NK-92 treated with Interleukin-12 subunit alpha and Interleukin-12 subunit beta, amount 100 ng/mL, for 24 hours (cell line): ENCODE data around the gene CDH23.

Experiments used
- DNase-seq: peaks from one replicate; lab custom pipeline; 2025; lab: John Stamatoyannopoulos, UW

CDH23 gene

DNA sequence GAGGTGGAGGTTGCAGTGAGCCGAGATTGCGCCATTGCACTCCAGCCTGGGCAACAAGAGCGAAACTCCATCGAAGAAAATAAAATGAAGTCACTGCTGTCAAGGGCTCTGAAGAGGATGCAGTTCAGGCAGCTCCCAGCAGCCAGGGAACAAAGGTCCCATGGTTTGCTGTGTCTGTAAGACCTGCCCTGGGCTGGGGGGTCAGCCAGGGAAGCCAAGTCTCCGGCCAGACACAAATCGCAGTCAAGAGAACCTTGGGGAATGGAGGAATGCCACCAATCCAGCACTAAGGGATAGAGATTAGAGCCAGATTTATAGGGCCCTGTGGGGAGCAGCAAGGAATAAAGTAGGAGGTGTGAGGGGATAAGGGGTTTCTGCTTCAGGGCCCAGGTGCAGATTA, 405.5 kb downstream of the CDH23 start:
- no peak for DNase-seq

DNA sequence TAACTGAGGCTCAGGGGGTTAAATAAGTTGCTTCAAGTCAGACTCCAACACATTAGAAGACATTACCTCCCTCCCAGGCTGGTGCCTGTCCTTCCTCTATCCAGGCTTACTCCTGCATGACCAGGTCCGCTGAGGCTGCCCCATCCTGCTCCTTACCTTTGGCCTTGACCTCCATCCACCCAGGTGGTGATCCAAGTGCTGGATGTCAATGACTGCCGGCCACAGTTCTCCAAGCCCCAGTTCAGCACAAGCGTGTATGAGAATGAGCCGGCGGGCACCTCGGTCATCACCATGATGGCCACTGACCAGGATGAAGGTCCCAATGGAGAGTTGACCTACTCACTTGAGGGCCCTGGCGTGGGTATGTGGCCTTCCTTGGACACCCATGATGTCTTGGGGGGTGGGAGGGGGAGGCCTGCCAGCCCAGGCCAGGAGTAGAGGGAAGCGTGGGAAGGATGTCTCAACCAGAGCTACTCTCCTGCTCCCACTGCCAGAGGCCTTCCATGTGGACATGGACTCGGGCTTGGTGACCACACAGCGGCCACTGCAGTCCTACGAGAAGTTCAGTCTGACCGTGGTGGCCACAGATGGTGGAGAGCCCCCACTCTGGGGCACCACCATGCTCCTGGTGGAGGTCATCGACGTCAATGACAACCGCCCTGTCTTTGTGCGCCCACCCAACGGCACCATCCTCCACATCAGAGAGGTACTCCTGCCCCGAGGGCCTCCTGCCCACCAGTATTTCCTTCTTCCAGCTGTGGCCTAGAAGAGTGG, 406.2 kb downstream of the CDH23 start:
- DNase-seq = no peak

DNA sequence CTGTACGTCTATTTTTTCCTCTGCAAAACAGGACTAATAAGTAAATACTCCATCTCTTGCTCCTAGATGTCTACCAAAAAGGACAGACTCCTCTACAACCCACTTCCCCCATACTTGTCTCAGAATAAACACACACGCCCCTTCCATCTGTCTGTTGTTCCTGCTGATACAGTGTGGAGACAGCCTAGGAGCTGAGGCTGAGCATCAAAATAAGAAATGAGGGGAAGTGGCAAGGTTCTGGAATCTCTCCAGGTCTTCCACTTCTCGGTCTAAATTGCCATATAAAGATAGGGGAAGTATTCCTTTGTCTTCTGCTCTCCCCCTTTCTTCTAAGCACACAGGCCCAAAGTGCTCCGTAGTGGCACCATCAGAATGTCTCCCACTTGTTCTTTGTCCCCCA, 407.4 kb downstream of the CDH23 start:
- DNase-seq = no peak

DNA sequence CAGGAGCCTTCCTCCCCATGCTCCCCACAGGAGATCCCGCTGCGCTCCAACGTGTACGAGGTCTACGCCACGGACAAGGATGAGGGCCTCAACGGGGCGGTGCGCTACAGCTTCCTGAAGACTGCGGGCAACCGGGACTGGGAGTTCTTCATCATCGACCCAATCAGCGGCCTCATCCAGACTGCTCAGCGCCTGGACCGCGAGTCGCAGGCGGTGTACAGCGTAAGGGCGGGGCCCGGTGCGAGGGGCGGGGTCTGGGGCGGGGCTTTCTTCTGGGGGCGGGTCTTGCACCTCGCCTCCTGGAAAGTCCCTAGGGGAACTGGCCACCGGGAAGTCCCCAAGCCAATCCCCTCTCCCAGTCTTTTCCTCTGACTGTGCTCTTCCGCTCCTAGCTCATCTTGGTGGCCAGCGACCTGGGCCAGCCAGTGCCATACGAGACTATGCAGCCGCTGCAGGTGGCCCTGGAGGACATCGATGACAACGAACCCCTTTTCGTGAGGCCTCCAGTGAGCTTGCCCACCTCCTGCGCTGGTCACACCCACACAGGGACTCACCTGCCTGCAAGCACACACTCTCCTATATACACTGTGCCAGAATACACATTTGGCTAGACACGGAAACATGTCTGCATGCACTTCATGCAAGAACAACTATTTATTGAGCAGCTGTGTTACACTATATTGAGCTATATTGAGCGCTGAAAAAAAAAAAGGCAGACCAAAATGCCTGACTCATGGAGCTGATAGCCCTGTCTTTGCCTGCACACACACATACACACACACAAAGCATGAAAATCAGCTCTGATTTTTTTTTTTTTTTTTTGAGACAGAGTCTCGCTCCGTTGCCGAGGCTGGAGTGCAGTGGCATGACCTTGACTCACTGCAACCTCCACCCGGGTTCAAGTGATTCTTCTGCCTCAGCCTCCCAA, 409.3 kb downstream of the CDH23 start:
- no peak for DNase-seq

DNA sequence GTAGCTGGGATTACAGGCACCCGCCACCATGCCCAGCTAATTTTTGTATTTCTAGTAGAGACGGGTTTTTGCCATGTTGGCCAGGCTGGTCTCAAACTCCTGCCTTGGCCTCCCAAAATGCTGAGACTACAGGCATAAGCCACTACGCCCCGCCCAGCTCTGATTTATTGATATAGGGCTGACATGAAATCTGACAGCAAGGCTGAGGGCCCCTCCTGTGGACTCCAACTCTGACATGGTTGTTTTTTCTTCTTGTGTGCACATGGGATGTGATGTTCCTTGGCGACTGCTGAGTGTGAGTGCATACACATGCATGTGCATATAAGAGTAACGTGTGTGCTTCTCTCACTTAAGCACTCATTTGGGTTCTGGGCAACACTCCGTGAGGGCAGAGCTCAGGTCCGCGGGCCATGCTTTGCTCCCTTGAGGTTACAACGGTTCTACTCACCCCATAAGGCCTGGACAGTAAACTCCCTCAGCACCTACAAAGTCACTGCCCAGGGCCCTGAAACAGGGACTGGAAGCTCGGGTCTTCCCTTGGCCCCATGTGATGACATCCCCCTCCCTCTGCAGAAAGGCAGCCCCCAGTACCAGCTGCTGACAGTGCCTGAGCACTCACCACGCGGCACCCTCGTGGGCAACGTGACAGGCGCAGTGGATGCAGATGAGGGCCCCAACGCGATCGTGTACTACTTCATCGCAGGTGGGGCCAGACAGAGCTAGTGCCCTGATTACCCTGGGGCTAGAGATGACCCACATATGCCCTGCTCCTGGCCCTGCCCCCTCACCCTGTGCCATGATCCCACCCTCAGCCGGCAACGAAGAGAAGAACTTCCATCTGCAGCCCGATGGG, 410.2 kb downstream of the CDH23 start:
- no peak for DNase-seq

DNA sequence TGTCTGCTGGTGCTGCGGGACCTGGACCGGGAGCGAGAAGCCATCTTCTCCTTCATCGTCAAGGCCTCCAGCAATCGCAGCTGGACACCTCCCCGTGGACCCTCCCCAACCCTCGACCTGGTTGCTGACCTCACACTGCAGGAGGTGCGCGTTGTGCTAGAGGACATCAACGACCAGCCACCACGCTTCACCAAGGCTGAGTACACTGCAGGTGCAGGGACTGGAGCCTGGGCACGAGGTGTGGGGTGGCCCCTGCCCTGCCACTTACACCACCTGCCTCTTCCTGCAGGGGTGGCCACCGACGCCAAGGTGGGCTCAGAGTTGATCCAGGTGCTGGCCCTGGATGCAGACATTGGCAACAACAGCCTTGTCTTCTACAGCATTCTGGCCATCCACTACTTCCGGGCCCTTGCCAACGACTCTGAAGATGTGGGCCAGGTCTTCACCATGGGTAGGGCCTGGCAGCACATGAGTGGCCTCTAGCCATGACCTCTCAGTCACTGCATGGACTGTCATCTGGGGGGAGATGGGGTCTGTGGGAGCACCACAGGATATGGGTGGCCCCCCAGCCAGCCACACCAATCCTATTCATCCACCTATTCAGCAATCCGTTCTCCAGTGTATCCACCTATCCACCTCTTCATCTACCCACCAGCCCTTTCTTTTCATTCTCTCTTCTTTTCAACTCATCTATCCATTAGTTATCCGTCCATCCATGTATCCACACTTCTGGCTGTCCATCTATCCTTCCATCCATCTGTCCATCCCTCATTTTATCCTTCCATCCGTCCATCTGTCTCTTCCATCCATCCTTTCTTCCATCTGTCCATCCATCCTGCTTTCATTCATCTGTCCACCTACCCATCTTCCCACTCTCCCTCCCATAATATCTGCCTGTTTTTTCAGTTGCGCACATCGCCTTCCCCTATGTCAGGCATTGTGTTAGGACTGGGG, 411.1 kb downstream of the CDH23 start:
- DNase-seq = no peak

DNA sequence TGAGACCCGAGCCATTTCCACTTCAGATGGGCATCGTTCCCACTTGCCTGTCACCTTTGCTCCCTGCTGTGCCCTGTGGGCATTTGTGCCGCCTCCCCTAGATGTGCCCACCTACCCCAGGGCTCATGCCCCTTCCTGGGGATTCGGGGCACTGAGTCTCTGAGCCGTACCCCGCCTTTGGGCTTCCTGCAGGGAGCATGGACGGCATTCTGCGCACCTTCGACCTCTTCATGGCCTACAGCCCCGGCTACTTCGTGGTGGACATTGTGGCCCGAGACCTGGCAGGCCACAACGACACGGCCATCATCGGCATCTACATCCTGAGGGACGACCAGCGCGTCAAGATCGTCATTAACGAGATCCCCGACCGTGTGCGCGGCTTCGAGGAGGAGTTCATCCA, 412.9 kb downstream of the CDH23 start:
- no peak for DNase-seq

DNA sequence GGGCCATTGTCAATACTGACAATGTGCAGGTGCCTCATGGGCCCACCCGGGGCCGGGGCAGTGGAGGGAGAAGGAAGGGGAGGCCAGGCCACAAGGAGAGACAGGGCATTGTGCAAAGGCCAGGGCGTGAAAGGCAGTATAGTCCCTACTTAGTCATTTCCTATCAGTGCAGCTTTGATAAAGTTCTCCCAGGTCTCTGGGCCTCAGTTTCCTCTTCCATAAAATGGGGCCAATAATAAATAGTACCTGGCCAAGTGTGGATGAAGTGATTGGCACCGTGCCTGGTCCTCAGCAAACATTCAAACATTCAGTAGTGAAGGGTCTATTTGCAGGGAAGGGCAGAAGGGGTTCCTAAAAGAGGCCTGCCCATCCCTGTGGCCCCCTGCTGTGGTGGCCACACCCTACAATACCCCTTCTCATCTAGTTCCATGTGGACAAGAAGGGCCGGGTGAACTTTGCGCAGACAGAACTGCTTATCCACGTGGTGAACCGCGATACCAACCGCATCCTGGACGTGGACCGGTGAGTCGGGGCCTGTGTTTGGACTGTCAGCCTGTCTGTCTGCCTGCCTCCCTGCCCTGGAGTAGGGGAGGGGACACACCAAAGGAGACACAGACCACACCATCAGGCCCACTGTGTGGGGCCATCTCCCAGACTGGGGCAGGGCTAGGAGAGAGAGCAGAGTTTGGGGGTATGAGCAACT, 413.5 kb downstream of the CDH23 start:
- no peak for DNase-seq

DNA sequence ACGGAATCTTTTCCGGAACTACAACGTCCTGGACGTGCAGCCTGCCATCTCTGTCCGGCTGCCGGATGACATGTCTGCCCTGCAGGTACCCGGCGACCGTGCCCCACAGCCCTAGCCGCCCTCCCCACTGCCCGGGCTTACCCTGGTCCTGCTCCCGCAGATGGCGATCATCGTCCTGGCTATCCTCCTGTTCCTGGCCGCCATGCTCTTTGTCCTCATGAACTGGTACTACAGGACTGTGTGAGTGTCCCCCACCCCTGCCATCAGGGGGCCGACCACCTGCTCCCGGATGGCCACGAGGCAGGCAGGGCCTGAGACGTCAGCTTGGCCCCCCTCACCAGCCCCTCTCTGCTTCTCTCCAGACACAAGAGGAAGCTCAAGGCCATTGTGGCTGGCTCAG, 414.6 kb downstream of the CDH23 start:
- no peak for DNase-seq

DNA sequence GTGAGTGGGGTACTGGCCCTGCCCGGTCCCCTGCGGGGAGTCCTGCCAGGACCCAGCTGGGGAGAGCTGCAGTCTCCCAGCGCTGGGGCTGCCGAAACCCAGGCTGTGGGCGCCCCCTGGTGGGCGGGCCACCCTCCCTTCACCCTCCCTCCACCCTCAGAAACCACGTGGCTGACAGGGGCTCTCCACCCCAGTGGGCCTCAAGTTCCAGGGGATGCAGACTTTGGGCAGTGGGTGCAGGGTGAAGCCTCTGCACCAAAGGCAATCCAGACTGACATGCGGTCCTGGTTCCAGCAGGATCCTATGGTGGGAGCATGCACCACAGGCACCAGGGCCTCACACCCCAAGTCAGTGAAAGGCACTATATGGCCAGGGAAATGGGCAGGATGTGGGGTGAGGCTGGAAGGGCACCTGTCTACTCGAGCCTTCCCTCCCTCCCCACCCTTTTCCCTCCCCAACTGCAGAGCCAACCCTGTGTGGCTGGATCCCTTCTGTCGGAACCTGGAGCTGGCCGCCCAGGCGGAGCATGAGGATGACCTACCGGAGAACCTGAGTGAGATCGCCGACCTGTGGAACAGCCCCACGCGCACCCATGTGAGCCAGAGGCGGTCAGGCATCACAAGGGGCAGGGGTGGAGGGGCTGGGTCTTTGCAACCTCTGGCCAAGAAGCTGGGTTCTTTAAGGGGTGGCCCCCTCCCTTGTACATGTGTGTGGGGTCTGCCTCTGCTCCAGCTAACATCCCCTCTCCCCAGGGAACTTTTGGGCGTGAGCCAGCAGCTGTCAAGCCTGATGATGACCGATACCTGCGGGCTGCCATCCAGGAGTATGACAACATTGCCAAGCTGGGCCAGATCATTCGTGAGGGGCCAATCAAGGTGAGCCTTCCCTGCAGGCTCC, 415.5 kb downstream of the CDH23 start:
- peak; percentile 14 for DNase-seq

DNA sequence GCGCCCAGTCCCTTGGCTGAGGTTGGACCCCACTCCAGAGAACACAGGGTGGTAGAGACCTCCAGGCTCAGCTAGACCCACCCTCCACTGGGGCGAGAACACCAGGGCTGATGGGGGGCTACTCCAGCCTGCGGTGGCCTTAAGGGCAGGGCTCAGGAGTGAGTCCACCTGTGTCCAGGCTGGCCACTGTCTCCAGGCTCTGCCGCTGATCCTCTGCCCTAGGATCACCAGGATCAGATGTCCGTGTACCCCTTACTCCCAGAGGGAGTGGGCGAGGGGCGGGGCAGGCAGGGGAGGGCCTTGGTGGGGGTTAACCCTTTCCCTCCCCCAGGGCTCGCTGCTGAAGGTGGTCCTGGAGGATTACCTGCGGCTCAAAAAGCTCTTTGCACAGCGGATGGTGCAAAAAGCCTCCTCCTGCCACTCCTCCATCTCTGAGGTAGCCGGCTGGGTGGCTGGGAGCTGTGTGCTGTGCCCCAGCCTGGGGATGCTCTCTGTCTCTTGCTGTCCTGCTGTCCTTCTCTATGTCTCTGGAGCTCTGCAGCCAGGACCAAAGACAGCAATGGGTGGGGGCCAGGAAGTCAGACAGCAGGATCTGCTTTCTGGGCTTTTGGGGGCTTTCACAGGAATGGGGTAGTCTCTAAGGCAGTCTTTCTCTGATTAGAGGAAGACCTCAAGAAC, 416.3 kb downstream of the CDH23 start:
- DNase-seq = no peak

DNA sequence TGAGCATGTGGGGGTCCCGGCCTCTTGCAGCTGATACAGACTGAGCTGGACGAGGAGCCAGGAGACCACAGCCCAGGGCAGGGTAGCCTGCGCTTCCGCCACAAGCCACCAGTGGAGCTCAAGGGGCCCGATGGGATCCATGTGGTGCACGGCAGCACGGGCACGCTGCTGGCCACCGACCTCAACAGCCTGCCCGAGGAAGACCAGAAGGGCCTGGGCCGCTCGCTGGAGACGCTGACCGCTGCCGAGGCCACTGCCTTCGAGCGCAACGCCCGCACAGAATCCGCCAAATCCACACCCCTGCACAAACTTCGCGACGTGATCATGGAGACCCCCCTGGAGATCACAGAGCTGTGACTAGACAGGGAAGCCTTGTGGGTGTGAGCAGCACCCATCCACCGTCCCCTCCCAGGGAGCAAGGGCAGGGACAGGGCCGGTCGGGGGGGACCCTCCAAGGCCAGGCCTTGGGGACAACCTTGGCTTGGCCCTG, 418.2 kb downstream of the CDH23 start:
- DNase-seq = no peak

DNA sequence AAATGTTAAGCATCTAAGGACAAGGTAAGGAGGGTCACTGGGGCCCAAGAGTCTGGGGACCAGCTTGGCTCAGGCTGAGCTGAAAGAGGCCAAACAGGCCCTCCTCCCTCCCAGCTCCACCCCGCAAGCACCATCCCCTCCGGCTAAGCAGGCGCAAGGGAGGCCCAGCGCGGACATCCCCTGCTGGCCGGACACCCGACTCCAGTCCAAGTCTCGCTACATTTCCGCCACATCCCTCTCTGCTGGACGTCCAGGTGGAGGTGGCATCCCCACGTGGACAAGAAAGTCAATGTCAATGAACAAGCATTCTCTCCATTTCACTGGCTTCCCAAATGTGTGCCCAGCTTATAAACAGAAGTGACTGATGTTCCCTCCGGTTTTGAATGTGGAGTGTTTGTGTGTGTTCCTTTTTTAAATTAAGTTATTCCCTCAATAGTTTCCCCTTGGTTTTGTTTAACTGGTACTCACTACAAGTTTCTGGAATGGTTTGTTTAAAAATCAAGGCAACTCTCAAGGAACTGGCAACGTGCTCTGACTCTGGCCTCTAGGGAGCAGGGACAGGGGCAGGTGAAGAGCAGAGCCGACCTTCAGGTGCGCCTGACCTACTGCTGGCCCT, 418.9 kb downstream of the CDH23 start:
- DNase-seq = no peak

DNA sequence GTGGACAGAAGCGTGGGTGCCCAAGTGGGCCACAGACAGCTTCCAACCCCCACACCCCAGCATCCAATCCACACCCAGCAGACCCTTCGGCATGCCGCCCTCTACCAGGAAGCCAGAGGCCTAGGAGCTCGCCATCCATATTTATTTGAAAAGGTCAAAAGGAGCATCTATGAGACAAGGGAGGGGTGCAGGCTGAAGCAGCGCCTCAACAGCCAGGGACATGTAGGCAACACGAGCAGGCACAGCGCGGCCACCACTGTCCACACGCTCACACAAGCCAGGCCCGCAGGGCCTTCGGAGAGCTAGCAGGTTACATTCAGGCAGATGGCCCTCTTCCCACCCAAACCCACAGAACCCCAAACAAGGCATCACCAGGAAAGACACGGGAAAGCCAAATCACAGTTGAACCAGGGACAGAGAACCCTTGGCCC, 419.7 kb downstream of the CDH23 start:
- DNase-seq = no peak

DNA sequence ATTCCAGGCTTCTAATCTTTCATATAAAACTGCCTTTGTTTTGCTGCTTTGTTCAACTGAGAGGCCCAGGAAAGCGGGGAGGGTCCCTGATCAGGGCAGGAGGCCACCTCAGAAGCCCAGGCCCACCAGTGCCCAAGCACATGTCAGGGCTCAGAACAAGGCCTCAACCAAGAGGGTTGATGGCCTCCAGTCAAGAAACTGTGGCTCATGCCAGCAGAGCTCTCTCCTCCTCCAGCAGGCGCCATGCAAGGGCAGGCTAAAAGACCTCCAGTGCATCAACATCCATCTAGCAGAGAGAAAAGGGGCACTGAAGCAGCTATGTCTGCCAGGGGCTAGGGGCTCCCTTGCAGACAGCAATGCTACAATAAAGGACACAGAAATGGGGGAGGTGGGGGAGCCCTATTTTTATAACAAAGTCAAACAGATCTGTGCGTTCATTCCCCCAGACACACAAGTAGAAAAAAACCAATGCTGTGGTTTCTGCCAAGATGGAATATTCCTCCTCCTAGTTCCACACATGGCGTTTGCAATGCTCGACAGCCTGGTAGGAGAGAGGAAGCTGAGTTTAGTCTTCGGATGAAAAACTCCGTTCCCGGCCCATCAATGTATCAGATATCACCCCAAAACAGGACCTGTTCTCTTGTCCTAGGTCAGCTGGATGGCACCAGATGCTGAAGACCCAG, 420.4 kb downstream of the CDH23 start:
- DNase-seq = no peak

DNA sequence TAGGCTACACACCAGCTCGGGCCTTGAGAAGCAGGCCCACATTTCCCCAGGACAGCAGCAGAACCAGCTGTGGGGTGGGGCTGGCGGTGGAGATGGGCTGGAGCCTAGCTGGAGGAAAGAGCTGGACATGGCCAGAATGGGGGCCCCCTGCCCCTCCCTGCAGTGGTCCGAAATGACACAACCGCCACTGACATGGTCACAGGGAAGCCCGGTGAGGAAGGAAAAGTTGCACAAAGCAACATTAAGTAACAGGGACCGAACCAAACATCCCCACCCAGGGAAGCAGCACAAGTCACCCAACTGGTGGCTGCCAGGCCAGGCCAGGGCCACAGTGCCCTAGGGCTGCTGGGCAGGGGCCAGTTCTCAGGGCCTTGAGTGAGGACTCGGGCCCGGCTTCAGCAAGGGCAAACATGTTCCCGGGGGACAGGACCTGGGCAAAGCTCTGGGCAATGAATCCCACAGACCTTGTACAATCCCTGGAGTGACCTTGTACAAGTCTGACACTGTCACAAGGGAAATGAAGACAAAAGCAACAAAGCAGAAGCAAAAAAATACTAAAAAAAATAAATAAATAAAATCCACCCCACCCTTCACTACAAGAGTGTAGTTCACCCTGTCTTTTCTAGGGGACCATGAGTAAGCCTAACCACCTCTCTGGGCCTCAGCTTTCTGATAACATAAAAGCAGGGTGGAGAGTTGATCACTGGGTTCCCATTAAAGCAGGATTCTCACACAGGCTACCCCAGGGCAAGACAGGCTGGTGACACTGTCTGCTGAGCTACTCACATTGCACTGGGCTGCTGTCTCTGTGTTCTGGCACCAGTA, 421.3 kb downstream of the CDH23 start:
- DNase-seq = no peak
